HFF-Myc (cell line): Measurements from ENCODE around the gene LCOR.

Experiments
- DNase-seq: peaks from one replicate; pipeline ENCODE4 v3.0.0-alpha.2; 2011; ENCODE audit warnings: low read depth; ENCODE audit errors: extremely low read depth
- H3K4me3 ChIP-seq: replicated peaks from 2 replicates; pipeline ENCODE4 v1.5.1; 2011; ENCODE audit warnings: low read depth, mild to moderate bottlenecking, control low read depth, low read length
- CTCF ChIP-seq: IDR thresholded peaks from 2 replicates; pipeline ENCODE4 v1.5.1; 2012; ENCODE audit warnings: mild to moderate bottlenecking, low read depth, low read length, control low read depth; ENCODE audit errors: missing control alignments

Gene LCOR

GRCh38 chr10:96967847-96968246 lies 135.7 kb downstream of the LCOR start:
- no peak overlapping the region for H3K4me3 ChIP-seq
- TF ChIP-seq CTCF: no peak
- DNase-seq: no peak

- no peak for DNase-seq
- H3K4me3 ChIP-seq: no peak overlapping the region
- TF ChIP-seq CTCF: no peak
These were observed 136.8 kb downstream of the LCOR start for GRCh38 chr10:96968682-96969423.

GRCh38 chr10:96971324-96971723 lies 139.2 kb downstream of the LCOR start:
- no peak overlapping the region for H3K4me3 ChIP-seq
- no peak for DNase-seq
- no peak for TF ChIP-seq CTCF

- H3K4me3 ChIP-seq: no peak overlapping the region
- no peak for DNase-seq
- TF ChIP-seq CTCF: no peak
These were observed 140.2 kb downstream of the LCOR start for GRCh38 chr10:96972264-96972663.

GRCh38 chr10:96973809-96974747 lies 142.0 kb downstream of the LCOR start:
- no peak for TF ChIP-seq CTCF
- DNase-seq: no peak
- no peak overlapping the region for H3K4me3 ChIP-seq

GRCh38 chr10:96975136-96975535 lies 143.0 kb downstream of the LCOR start:
- no peak for TF ChIP-seq CTCF
- no peak for DNase-seq
- no peak overlapping the region for H3K4me3 ChIP-seq
